ENCODE results near the gene LRR1.

GRCh38 chr14:49581209-49582112, 17.3 kb upstream of the LRR1 start:
- no peak for TF ChIP-seq EZH2phosphoT487 (conservative IDR thresholded peaks at IDR 0.05; ENCODE audit: low read length)
- TF ChIP-seq, protein P1, sequence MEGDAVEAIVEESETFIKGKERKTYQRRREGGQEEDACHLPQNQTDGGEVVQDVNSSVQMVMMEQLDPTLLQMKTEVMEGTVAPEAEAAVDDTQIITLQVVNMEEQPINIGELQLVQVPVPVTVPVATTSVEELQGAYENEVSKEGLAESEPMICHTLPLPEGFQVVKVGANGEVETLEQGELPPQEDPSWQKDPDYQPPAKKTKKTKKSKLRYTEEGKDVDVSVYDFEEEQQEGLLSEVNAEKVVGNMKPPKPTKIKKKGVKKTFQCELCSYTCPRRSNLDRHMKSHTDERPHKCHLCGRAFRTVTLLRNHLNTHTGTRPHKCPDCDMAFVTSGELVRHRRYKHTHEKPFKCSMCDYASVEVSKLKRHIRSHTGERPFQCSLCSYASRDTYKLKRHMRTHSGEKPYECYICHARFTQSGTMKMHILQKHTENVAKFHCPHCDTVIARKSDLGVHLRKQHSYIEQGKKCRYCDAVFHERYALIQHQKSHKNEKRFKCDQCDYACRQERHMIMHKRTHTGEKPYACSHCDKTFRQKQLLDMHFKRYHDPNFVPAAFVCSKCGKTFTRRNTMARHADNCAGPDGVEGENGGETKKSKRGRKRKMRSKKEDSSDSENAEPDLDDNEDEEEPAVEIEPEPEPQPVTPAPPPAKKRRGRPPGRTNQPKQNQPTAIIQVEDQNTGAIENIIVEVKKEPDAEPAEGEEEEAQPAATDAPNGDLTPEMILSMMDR (IDR thresholded peaks at IDR 0.05; ENCODE audit: insufficient read depth, low read length, poor library complexity, severe bottlenecking), result no peak

Data from SU-DHL-6 (cell line).